H9 (cell line): ENCODE results near the gene ZNF732. TPM values are rescaled to one million over a fixed set of nuclear protein-coding genes. Genes with fewer than 3 reads are reported as not detected.

Experiments
- DNase-seq: peaks from one replicate; pipeline ENCODE4 v3.0.0-alpha.2; 2017
- H2AFZ ChIP-seq: one replicate; pipeline ENCODE4 v1.6.1; 2013; ENCODE audit warnings: mild to moderate bottlenecking, low read length, control low read depth, moderate library complexity
- H2AK5ac ChIP-seq: 2 replicates; pipeline ENCODE4 v1.6.1; 2013; ENCODE audit warnings: low read length, control low read depth, mixed read lengths; ENCODE audit not compliant: insufficient read length
- H2BK120ac ChIP-seq: one replicate; pipeline ENCODE4 v1.6.1; 2013; ENCODE audit warnings: low read depth, mild to moderate bottlenecking, low read length, control low read depth, inconsistent platforms; ENCODE audit not compliant: poor library complexity, severe bottlenecking
- H2BK12ac ChIP-seq: 2 replicates; pipeline ENCODE4 v1.6.1; 2013; ENCODE audit warnings: low read length, control low read depth, mixed read lengths, low read depth; ENCODE audit not compliant: insufficient read length
- H2BK15ac ChIP-seq: 2 replicates; pipeline ENCODE4 v1.6.1; 2013; ENCODE audit warnings: low read depth, low read length, control low read depth
- H2BK20ac ChIP-seq: one replicate; pipeline ENCODE4 v1.6.1; 2013; ENCODE audit warnings: low read depth, mild to moderate bottlenecking, low read length, control low read depth, inconsistent platforms; ENCODE audit not compliant: poor library complexity, severe bottlenecking
- H2BK5ac ChIP-seq: 2 replicates; pipeline ENCODE4 v1.6.1; 2013; ENCODE audit warnings: low read length, control low read depth, mixed read lengths; ENCODE audit not compliant: insufficient read length
- H3K14ac ChIP-seq: 2 replicates; pipeline ENCODE4 v1.6.1; 2013; ENCODE audit warnings: low read length, control low read depth; ENCODE audit not compliant: insufficient read depth
- H3K18ac ChIP-seq: 2 replicates; pipeline ENCODE4 v1.6.1; 2013; ENCODE audit warnings: low read depth, mild to moderate bottlenecking, mixed read lengths, low read length, control low read depth; ENCODE audit not compliant: insufficient read length
- H3K23ac ChIP-seq: 2 replicates; pipeline ENCODE4 v1.6.1; 2013; ENCODE audit warnings: low read length, control low read depth, mixed read lengths, low read depth; ENCODE audit not compliant: insufficient read length
- H3K23me2 ChIP-seq: 2 replicates; pipeline ENCODE4 v1.6.1; 2013; ENCODE audit warnings: low read depth, mild to moderate bottlenecking, mixed read lengths, low read length, control low read depth; ENCODE audit not compliant: insufficient read length, poor library complexity, severe bottlenecking
- H3K27ac ChIP-seq: 2 replicates; pipeline ENCODE4 v1.5.1; 2013; ENCODE audit warnings: low read length, control low read depth, mixed read lengths, low read depth; ENCODE audit not compliant: insufficient read length
- H3K27me3 ChIP-seq: 2 replicates; pipeline ENCODE4 v1.6.1; 2013; ENCODE audit warnings: low read length, control low read depth, inconsistent platforms; ENCODE audit not compliant: insufficient read depth
- H3K4ac ChIP-seq: 2 replicates; pipeline ENCODE4 v1.6.1; 2013; ENCODE audit warnings: low read depth, mild to moderate bottlenecking, control low read depth, inconsistent platforms, low read length, moderate library complexity
- H3K4me1 ChIP-seq: 2 replicates; pipeline ENCODE4 v1.6.1; 2013; ENCODE audit warnings: low read length, control low read depth, inconsistent platforms; ENCODE audit not compliant: insufficient read depth
- H3K4me2 ChIP-seq: 2 replicates; pipeline ENCODE4 v1.6.1; 2013; ENCODE audit warnings: low read length, control low read depth, mixed read lengths; ENCODE audit not compliant: insufficient read length, insufficient read depth
- H3K56ac ChIP-seq: 2 replicates; pipeline ENCODE4 v1.6.1; 2013; ENCODE audit warnings: low read depth, mild to moderate bottlenecking, mixed read lengths, low read length, control low read depth; ENCODE audit not compliant: insufficient read length
- H3K79me1 ChIP-seq: 2 replicates; pipeline ENCODE4 v1.6.1; 2013; ENCODE audit warnings: low read depth, mild to moderate bottlenecking, moderate library complexity, low read length, control low read depth, inconsistent platforms; ENCODE audit not compliant: insufficient read depth, poor library complexity, severe bottlenecking
- H3K79me2 ChIP-seq: 2 replicates; pipeline ENCODE4 v1.6.1; 2013; ENCODE audit warnings: low read length, control low read depth, inconsistent platforms; ENCODE audit not compliant: insufficient read depth
- H3K9ac ChIP-seq: 2 replicates; pipeline ENCODE4 v1.6.1; 2013; ENCODE audit warnings: low read length, control low read depth, mixed read lengths; ENCODE audit not compliant: insufficient read length; ENCODE audit errors: extremely low read depth
- H3K9me3 ChIP-seq: one replicate; pipeline ENCODE4 v1.6.1; 2013; ENCODE audit warnings: low read depth, low read length, inconsistent platforms; ENCODE audit not compliant: control insufficient read depth
- H3T11ph ChIP-seq: one replicate; pipeline ENCODE4 v1.6.1; 2013; ENCODE audit warnings: mild to moderate bottlenecking, low read length, control low read depth, inconsistent platforms
- H4K20me1 ChIP-seq: one replicate; pipeline ENCODE4 v1.6.1; 2013; ENCODE audit not compliant: control insufficient read depth, insufficient read length, insufficient read depth
- H4K5ac ChIP-seq: 2 replicates; pipeline ENCODE4 v1.6.1; 2013; ENCODE audit warnings: low read depth, mild to moderate bottlenecking, mixed read lengths, low read length, control low read depth; ENCODE audit not compliant: insufficient read length
- H4K8ac ChIP-seq: replicated peaks from 2 replicates; pipeline ENCODE4 v1.6.1; 2013; ENCODE audit warnings: low read length, control low read depth, mixed read lengths, low read depth; ENCODE audit not compliant: insufficient read length
- H4K91ac ChIP-seq: 2 replicates; pipeline ENCODE4 v1.6.1; 2013; ENCODE audit warnings: low read depth, mild to moderate bottlenecking, moderate library complexity, mixed read lengths, low read length, control low read depth; ENCODE audit not compliant: insufficient read length
- H3K27ac Mint-ChIP-seq, 3 experiments: 2 replicates in 2 of 3; 3 replicates in 1 of 3; pipeline ENCODE4 v1.8.0; 2020 to 2021; ENCODE audit warnings: mixed read lengths in 3 of 3, mild to moderate bottlenecking in 1 of 3, moderate library complexity in 1 of 3
- H3K27me3 Mint-ChIP-seq: 2 replicates; pipeline ENCODE4 v1.8.0; 2021; ENCODE audit warnings: low read depth, mild to moderate bottlenecking, moderate library complexity, mixed read lengths
- H3K36me3 Mint-ChIP-seq, 3 experiments: 2 replicates in 2 of 3; 3 replicates in 1 of 3; pipeline ENCODE4 v1.8.0; 2020 to 2021; ENCODE audit warnings: low read depth in 3 of 3, mixed read lengths in 3 of 3; ENCODE audit not compliant: insufficient read depth in 1 of 3
- H3K4me1 Mint-ChIP-seq, 2 experiments: 2 replicates each; pipeline ENCODE4 v1.8.0; 2020; ENCODE audit warnings: mixed read lengths in 2 of 2
- H3K4me3 Mint-ChIP-seq, 2 experiments: 2 replicates in 1 of 2; 3 replicates in 1 of 2; pipeline ENCODE4 v1.8.0; 2020 to 2021; ENCODE audit warnings: mild to moderate bottlenecking in 2 of 2, mixed read lengths in 2 of 2, moderate library complexity in 1 of 2
- H3K9me3 Mint-ChIP-seq, 2 experiments: 2 replicates in 1 of 2; 3 replicates in 1 of 2; pipeline ENCODE4 v1.8.0; 2020; ENCODE audit warnings: mild to moderate bottlenecking in 2 of 2, mixed read lengths in 2 of 2, moderate library complexity in 1 of 2
- CTCF ChIP-seq: fragments of 200-600 bp; sonication (generic); conservative IDR thresholded peaks from 3 replicates; pipeline ENCODE4 v1.8.0; 2021; ENCODE audit warnings: antibody characterized with exemption, mild to moderate bottlenecking
- WGBS: extraction: QIAGEN DNeasy Blood & Tissue Kit; methylation state at CpG from one replicate; pipeline ENCODE4 v1.1.7; 2013; ENCODE audit warnings: missing lambda C conversion rate, low lambda C conversion rate, mixed read lengths; ENCODE audit not compliant: insufficient read length; ENCODE audit errors: extremely low coverage; 5-methylcytosine and 5-hydroxymethylcytosine counted together
- long read RNA-seq: library from polyadenylated mRNA; unstranded; transcript quantifications from one replicate; pipeline ENCODE4 v2.0.0, GENCODE V29; 2020
- total RNA-seq: library from RNA; stranded (reverse); gene quantifications from 2 replicates; pipeline ENCODE4 v1.2.1, GENCODE V29; 2021

The ZNF732 gene
- 13.4 and 13.6 TPM in 2 replicates for total RNA-seq
- long read RNA-seq, transcript ZNF732-201 (4 exons, 2,193 nt) = major isoform, 13 of 29 reads
- long read RNA-seq, partial matches to known transcripts = 0 of 29 reads
- long read RNA-seq, other reads (novel, unspliced or antisense) = 16 of 29 reads

GRCh38 chr4:304969-305680 is at the start of gene ZNF732:
TSS of gene ZNF732 (minus strand) at chr4:305474. CDS start at chr4:305310, 164 bp downstream.
- H3K18ac ChIP-seq = peak within 1 kb of the TSS; percentile 96
- no peak within 1 kb of the TSS for H3K4ac ChIP-seq
- H3K23ac ChIP-seq = no peak within 1 kb of the TSS
- TF ChIP-seq CTCF = no peak
- Mint-ChIP-seq H3K27ac (peak within 1 kb of the TSS in 1 of 3 experiments; percentile 95; a peak in 3 of 7 replicates), H3K4me3 (peak within 1 kb of the TSS; percentile 80 to 86), H3K4me1 (peaks cover 5 to 10% of the 10 kb centered on the region in 2 experiments), H3K9me3 (peaks cover 73 to 78% of the 10 kb centered on the region in 2 experiments), H3K36me3 (peaks cover 22 to 26% (median 22%) of the 10 kb centered on the region in 3 experiments), H3K27me3 (no peaks in the 10 kb centered on the region; the same call in none of the 2 replicates)
- H2AK5ac ChIP-seq = no peak within 1 kb of the TSS
- peak within 1 kb of the TSS; percentile 99 for H3K9ac ChIP-seq
- H4K20me1 ChIP-seq = no peaks in the 10 kb centered on the region
- DNase-seq = no peak
- no peak within 1 kb of the TSS for H2AFZ ChIP-seq
- H3K79me1 ChIP-seq = peaks cover 5% of the 10 kb centered on the region
- H3K79me2 ChIP-seq = peaks cover 32% of the 10 kb centered on the region; the same call in 1 of the 2 replicates
- peak within 1 kb of the TSS; percentile 8 for H2BK12ac ChIP-seq
- H3K27me3 ChIP-seq = no peaks in the 10 kb centered on the region
- H2BK20ac ChIP-seq = no peak within 1 kb of the TSS
- H3K56ac ChIP-seq = peak within 1 kb of the TSS; percentile 94
- peak within 1 kb of the TSS; percentile 92 for H3K4me2 ChIP-seq
- peak within 1 kb of the TSS; percentile 86 for H2BK5ac ChIP-seq
- peak within 1 kb of the TSS; percentile 82 for H4K91ac ChIP-seq
- H3T11ph ChIP-seq = no peak within 1 kb of the TSS
- no CpG with 5 or more reads among the region's 53 CpGs for WGBS
- peaks cover 5% of the 10 kb centered on the region; the same call in 1 of the 2 replicates for H3K4me1 ChIP-seq
- peaks cover 3% of the 10 kb centered on the region for H3K23me2 ChIP-seq
- H2BK120ac ChIP-seq = no peak within 1 kb of the TSS
- H4K5ac ChIP-seq = peak within 1 kb of the TSS; percentile 98
- H3K9me3 ChIP-seq = no peaks in the 10 kb centered on the region
- peak within 1 kb of the TSS; percentile 65 for H3K27ac ChIP-seq
- peak within 1 kb of the TSS; percentile 91; the same call in 1 of the 2 replicates for H2BK15ac ChIP-seq
- peak within 1 kb of the TSS; percentile 98 for H3K14ac ChIP-seq
- no peak within 1 kb of the TSS for H4K8ac ChIP-seq
